HL-60/S4 treated with phorbol 12-myristate 13-acetate at 8.2 ng/mL for 4 days and 3 days (cell line): Measurements from ENCODE around the gene TMPRSS13.
"Not testable (repeated sequence)": the region's sequence is repeated elsewhere in the genome, so short reads cannot be mapped to it uniquely, and the experiment has no call there.

Experiments
- in situ Hi-C: fragments of 300-500 bp; cut with MboI; formaldehyde crosslinking; loops from 2 replicates; pipeline ENCODE4 v1.15.0; 2022; ENCODE audit warnings: low sequenced_read_pairs

TMPRSS13 gene

GRCh38 chr11:117929142-117929915 lies at the start of gene TMPRSS13:
Gene TMPRSS13 (minus strand): TSS chr11:117929402. CDS start chr11:117929307, 95 bp downstream.
- in situ Hi-C loops: no loop called here

- in situ Hi-C loops: no loop called here
Measured at GRCh38 chr11:117978991-117979390, 49.8 kb upstream of the TMPRSS13 start.

- in situ Hi-C loops: not testable (repeated sequence)
Measured at GRCh38 chr11:117978291-117978910, 49.2 kb upstream of the TMPRSS13 start.

GRCh38 chr11:117977612-117978264 lies 48.5 kb upstream of the TMPRSS13 start:
- in situ Hi-C loops: not testable (repeated sequence)

GRCh38 chr11:117977029-117977428 lies 47.8 kb upstream of the TMPRSS13 start:
- in situ Hi-C loops: no loop called here

- in situ Hi-C loops: no loop called here
Measured at GRCh38 chr11:117976445-117976844, 47.2 kb upstream of the TMPRSS13 start.

- in situ Hi-C loops: no loop called here
Measured at GRCh38 chr11:117973503-117973860, 44.3 kb upstream of the TMPRSS13 start.

GRCh38 chr11:117972629-117973502 lies 43.7 kb upstream of the TMPRSS13 start:
- in situ Hi-C loops: no loop called here

- in situ Hi-C loops: no loop called here
Measured at GRCh38 chr11:117972044-117972443, 42.8 kb upstream of the TMPRSS13 start.

GRCh38 chr11:117970400-117971024 lies 41.3 kb upstream of the TMPRSS13 start:
- in situ Hi-C loops: no loop called here

- in situ Hi-C loops: no loop called here
Measured at GRCh38 chr11:117969160-117969991, 40.2 kb upstream of the TMPRSS13 start.

GRCh38 chr11:117966908-117967307 lies 37.7 kb upstream of the TMPRSS13 start:
- in situ Hi-C loops: no loop called here

GRCh38 chr11:117962826-117963225 lies 33.6 kb upstream of the TMPRSS13 start:
- in situ Hi-C loops: no loop called here

- in situ Hi-C loops: no loop called here
Measured at GRCh38 chr11:117961896-117962295, 32.7 kb upstream of the TMPRSS13 start.

- in situ Hi-C loops: no loop called here
Measured at GRCh38 chr11:117960406-117960805, 31.2 kb upstream of the TMPRSS13 start.

- in situ Hi-C loops: no loop called here
Measured at GRCh38 chr11:117959438-117960149, 30.4 kb upstream of the TMPRSS13 start.

GRCh38 chr11:117958949-117959348 lies 29.7 kb upstream of the TMPRSS13 start:
- in situ Hi-C loops: no loop called here

- in situ Hi-C loops: no loop called here
Measured at GRCh38 chr11:117953024-117953671, 23.9 kb upstream of the TMPRSS13 start.
